ENCODE results near the gene CLN3.

The CLN3 gene

GRCh38 chr16:28491970-28492474 lies at the start of gene CLN3:
Gene CLN3 (minus strand): TSS chr16:28492074. CDS start chr16:28491759, 315 bp downstream.
- DNase-seq (ENCODE audit: low read depth): peak; percentile 97
- peak within 1 kb of the TSS; percentile 99 for H3K4me3 ChIP-seq (ENCODE audit: low read depth, low read length)
- TF ChIP-seq CTCF (IDR thresholded peaks at IDR 0.05; ENCODE audit: insufficient read depth, low read depth, low read length, missing control alignments): no peak

GRCh38 chr16:28540346-28540745 lies 48.5 kb upstream of the CLN3 start:
- TF ChIP-seq CTCF (IDR thresholded peaks at IDR 0.05; ENCODE audit: insufficient read depth, low read depth, low read length, missing control alignments): no peak
- DNase-seq (ENCODE audit: low read depth): no peak
- H3K4me3 ChIP-seq (ENCODE audit: low read depth, low read length): no peak overlapping the region

GRCh38 chr16:28538733-28539596 lies 47.1 kb upstream of the CLN3 start, which contains the start of gene NUPR1:
Gene NUPR1 (minus strand): TSS chr16:28538974. CDS start chr16:28538907, 67 bp downstream.
- H3K4me3 ChIP-seq (ENCODE audit: low read depth, low read length): no peak within 1 kb of the TSS
- no peak for TF ChIP-seq CTCF (IDR thresholded peaks at IDR 0.05; ENCODE audit: insufficient read depth, low read depth, low read length, missing control alignments)
- DNase-seq (ENCODE audit: low read depth): no peak

- no peak for DNase-seq (ENCODE audit: low read depth)
- H3K4me3 ChIP-seq (ENCODE audit: low read depth, low read length): no peak overlapping the region
- TF ChIP-seq CTCF (IDR thresholded peaks at IDR 0.05; ENCODE audit: insufficient read depth, low read depth, low read length, missing control alignments): no peak
Observed at GRCh38 chr16:28537964-28538732, 46.3 kb upstream of the CLN3 start.

DNA sequence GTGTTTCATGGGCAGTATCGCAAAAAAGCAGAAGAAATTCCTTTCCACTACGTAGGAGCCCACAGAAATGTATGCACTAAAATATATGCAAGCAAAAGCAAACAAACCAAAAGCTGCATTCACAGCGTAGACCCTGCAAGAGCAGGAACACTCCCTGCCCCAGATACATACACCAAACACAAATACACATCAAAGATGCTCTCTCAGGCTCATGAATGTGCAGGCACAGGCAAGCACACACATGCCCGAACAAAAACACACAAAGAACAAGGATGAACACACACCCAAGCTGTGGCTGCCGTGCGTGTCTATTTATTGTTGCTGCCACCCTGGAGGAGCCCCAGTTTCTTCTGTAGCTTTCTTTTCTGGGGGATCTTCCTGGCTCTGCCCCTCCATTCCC lies 45.2 kb upstream of the CLN3 start:
- no peak for TF ChIP-seq CTCF (IDR thresholded peaks at IDR 0.05; ENCODE audit: insufficient read depth, low read depth, low read length, missing control alignments)
- no peak for DNase-seq (ENCODE audit: low read depth)
- no peak overlapping the region for H3K4me3 ChIP-seq (ENCODE audit: low read depth, low read length)

DNA sequence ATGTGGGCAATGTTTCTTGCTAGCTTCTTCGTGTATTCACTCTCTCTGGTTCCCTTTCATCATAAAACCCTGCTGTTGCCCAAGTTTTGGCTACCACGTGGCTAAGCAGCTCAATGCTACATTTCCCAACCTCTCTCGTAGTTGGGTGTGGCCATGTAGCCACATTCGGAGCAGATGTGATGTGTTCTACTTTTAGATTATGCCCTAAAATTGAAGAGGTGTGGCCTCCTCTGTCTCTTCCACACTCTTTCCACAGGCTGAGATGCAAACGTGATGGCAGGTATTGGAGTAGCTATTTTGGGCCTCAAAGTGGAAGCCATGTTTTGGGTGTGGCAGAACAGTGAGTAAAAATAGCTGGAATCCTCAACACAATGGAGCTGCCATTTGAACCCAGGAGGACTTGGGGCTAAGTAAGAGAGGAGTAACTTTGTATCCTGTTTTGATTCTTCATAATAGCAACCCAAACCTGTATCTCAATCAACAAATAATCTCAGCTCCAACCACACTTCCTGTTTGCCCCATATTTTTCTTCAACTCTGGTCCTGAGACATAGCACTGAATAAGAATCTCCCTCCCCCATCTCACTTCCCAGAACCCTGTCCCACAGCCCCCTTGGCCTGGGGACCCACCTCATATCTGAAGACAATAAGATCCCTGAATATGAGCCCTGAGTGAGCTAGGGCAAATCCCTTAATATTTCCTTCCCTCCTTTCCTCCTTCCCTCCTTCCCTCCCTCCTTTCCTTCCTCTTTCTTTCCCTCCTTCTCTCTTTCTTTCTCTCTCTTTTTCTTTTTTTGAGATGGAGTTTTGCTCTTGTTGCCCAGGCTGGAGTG lies 42.9 kb upstream of the CLN3 start:
- no peak for TF ChIP-seq CTCF (IDR thresholded peaks at IDR 0.05; ENCODE audit: insufficient read depth, low read depth, low read length, missing control alignments)
- H3K4me3 ChIP-seq (ENCODE audit: low read depth, low read length): no peak overlapping the region
- DNase-seq (ENCODE audit: low read depth): no peak

Data from GM12865 (cell line).